ENCODE data around the gene LST1. TPM values are rescaled to one million over a fixed set of nuclear protein-coding genes. Genes with fewer than 3 reads are reported as not detected.

Gene LST1
- total RNA-seq, 4 donors from 2014 or later, result 1.6 to 22.3 (median 4.1) TPM; not detected in 1

GRCh38 chr6:31572041-31572911 lies 13.8 kb upstream of the LST1 start, which contains the start of gene LTA:
Gene LTA, plus strand, starts transcription at chr6:31572289. Its CDS starts 454 bp downstream, at chr6:31572743.
- H3K4me3 ChIP-seq, result no peak within 1 kb of the TSS
- no peak within 1 kb of the TSS for H3K27ac ChIP-seq
- in situ Hi-C loops (cut with MboI; ENCODE audit: low sequenced_read_pairs in 4 of 4), result no loop called here
- no peaks in the 10 kb centered on the region for H3K27me3 ChIP-seq
- intact Hi-C loops (cut with DNase I; ENCODE audit: low total_unique reads), result no loop called here
- ATAC-seq (no peak), DNase-seq (no peak)
- H3K4me1 ChIP-seq, result no peaks in the 10 kb centered on the region
- no peak for TF ChIP-seq CTCF (IDR thresholded peaks at IDR 0.05 in 4 of 5, conservative IDR thresholded peaks at IDR 0.05 in 1 of 5)
- TF ChIP-seq POLR2A (IDR thresholded peaks at IDR 0.05), result no peak
- H3K9me3 ChIP-seq, result no peaks in the 10 kb centered on the region
- no peaks in the 10 kb centered on the region for H3K36me3 ChIP-seq

GRCh38 chr6:31573239-31574105 lies 12.6 kb upstream of the LST1 start:
- in situ Hi-C loops (cut with MboI; ENCODE audit: low sequenced_read_pairs in 4 of 4), result no loop called here
- H3K27ac ChIP-seq, result no peak overlapping the region
- no peaks in the 10 kb centered on the region for H3K4me1 ChIP-seq
- DNase-seq, result no peak
- no peak overlapping the region for H3K4me3 ChIP-seq
- no peaks in the 10 kb centered on the region for H3K36me3 ChIP-seq
- intact Hi-C loops (cut with DNase I; ENCODE audit: low total_unique reads), result no loop called here
- H3K27me3 ChIP-seq, result no peaks in the 10 kb centered on the region
- no peak for ATAC-seq
- no peaks in the 10 kb centered on the region for H3K9me3 ChIP-seq
- TF ChIP-seq POLR2A (IDR thresholded peaks at IDR 0.05) (no peak), CTCF (IDR thresholded peaks at IDR 0.05 in 4 of 5, conservative IDR thresholded peaks at IDR 0.05 in 1 of 5) (no peak)

- Histone ChIP-seq H3K27ac (peak overlapping the region in 1 of 4 donors; percentile 61), H3K27me3 (no peaks in the 10 kb centered on the region), H3K4me1 (no peaks in the 10 kb centered on the region), H3K4me3 (no peak overlapping the region), H3K9me3 (no peaks in the 10 kb centered on the region), H3K36me3 (no peaks in the 10 kb centered on the region)
- no peak for TF ChIP-seq CTCF (IDR thresholded peaks at IDR 0.05 in 4 of 5, conservative IDR thresholded peaks at IDR 0.05 in 1 of 5)
- TF ChIP-seq POLR2A (IDR thresholded peaks at IDR 0.05), result no peak
- in situ Hi-C loops (cut with MboI; ENCODE audit: low sequenced_read_pairs in 4 of 4) (no loop called here), intact Hi-C loops (cut with DNase I; ENCODE audit: low total_unique reads) (no loop called here)
- no peak for ATAC-seq
- no peak for DNase-seq
These were observed 11.7 kb upstream of the LST1 start for GRCh38 chr6:31574106-31575061.

GRCh38 chr6:31575335-31575901 lies 10.7 kb upstream of the LST1 start, which contains the start of gene TNF:
Gene TNF, plus strand, starts transcription at chr6:31575565. Its CDS starts 177 bp downstream, at chr6:31575742.
- in situ Hi-C loops (cut with MboI; ENCODE audit: low sequenced_read_pairs in 4 of 4) (no loop called here), intact Hi-C loops (cut with DNase I; ENCODE audit: low total_unique reads) (no loop called here)
- peaks cover 0 to 1% of the 10 kb centered on the region in 2 donors for H3K4me1 ChIP-seq
- H3K36me3 ChIP-seq, result no peaks in the 10 kb centered on the region
- H3K27me3 ChIP-seq, result no peaks in the 10 kb centered on the region
- H3K27ac ChIP-seq, result peak within 1 kb of the TSS in 2 of 4 donors; percentile 58 to 61
- H3K9me3 ChIP-seq, result no peaks in the 10 kb centered on the region
- peak; percentile 25 to 63 for ATAC-seq
- H3K4me3 ChIP-seq, result peak within 1 kb of the TSS in 2 of 4 donors; percentile 22 to 44
- peak in 1 of 2 donors; percentile 51 for DNase-seq
- TF ChIP-seq CTCF (IDR thresholded peaks at IDR 0.05 in 4 of 5, conservative IDR thresholded peaks at IDR 0.05 in 1 of 5) (no peak), POLR2A (IDR thresholded peaks at IDR 0.05) (peak in 1 of 2 donors; percentile 51)

Measured in gastrocnemius medialis (tissue), 4 donors.